ENCODE results near the gene NR2E3.

- TF ChIP-seq CTCF (IDR thresholded peaks at IDR 0.05) = no peak
- TF ChIP-seq EZH2 (IDR thresholded peaks at IDR 0.05) = no peak
- no peak for TF ChIP-seq EZH2phosphoT487 (IDR thresholded peaks at IDR 0.05)
These were observed 15.8 kb downstream of the NR2E3 start for GRCh38 chr15:71826196-71826595.

All from neural progenitor cell (in vitro differentiated cells).